ENCODE results near the gene WWOX.

The WWOX gene

DNA sequence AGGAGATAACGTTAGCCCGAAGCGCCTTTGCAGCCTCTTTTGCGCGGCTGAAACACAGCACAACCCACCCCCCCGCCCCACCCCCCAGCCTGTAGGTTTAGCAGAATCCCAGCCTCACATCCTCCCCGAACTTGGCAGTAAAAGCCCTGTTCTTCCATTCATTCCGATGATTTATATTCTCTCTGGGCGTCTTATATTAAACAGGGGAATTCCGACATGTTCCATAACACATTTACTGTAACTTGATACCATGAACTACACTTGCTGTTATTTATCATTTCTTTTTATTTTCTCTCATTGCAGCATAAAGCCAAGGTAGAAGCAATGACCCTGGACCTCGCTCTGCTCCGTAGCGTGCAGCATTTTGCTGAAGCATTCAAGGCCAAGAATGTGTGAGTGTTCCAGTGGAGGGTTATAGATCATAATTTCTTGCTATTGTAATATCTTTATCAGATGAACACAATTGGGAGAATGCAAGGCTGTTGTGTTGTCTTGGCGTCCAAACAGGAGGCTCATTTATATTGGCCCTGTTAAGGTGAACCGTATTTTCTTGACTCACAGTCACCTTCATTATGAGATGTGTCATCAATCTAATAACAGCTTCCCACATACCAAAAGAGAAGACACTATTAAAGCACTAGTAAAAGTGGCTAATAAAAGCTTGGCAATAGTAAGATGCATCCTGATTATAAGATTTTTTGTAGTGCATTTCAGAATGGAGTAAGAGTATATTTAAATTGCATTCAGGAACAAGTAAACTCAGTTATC, 287.3 kb downstream of the WWOX start:
- Mint-ChIP-seq H3K36me3 (peaks cover 46% of the 10 kb centered on the region), H3K27me3 (no peaks in the 10 kb centered on the region), H3K9me3 (ENCODE audit: low read depth) (peaks cover 7% of the 10 kb centered on the region), H3K27ac (no peak overlapping the region), H3K4me1 (ENCODE audit: low read depth) (no peaks in the 10 kb centered on the region), H3K4me3 (no peak overlapping the region)

GRCh38 chr16:78389009-78389498, 289.6 kb downstream of the WWOX start:
- no peaks in the 10 kb centered on the region for H3K4me1 Mint-ChIP-seq (ENCODE audit: low read depth)
- no peaks in the 10 kb centered on the region for H3K27me3 Mint-ChIP-seq
- no peak overlapping the region for H3K4me3 Mint-ChIP-seq
- H3K27ac Mint-ChIP-seq = no peak overlapping the region
- peaks cover 3% of the 10 kb centered on the region for H3K9me3 Mint-ChIP-seq (ENCODE audit: low read depth)
- peaks cover 42% of the 10 kb centered on the region for H3K36me3 Mint-ChIP-seq

DNA sequence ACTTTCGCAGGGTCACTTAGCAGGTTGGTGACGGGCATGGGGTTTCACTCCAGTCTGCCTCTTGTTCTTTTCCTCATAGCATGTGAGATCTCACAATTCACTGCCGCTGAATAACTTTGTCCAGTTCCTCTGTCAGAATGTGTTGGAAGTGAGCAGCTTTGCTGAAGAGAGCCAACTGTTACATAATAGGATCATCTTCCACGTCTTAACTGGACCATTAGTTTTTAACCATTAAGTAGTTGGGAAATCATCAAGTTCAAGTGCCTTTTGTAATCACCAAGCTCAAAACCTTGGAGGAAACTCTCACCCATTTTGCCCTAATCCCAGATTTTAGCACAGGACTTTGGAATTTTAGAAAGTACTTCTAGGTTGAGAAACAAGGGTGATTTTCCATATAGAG, 290.6 kb downstream of the WWOX start:
- Mint-ChIP-seq H3K27me3 (no peaks in the 10 kb centered on the region), H3K4me3 (no peak overlapping the region), H3K36me3 (peaks cover 42% of the 10 kb centered on the region), H3K27ac (no peak overlapping the region), H3K4me1 (ENCODE audit: low read depth) (no peaks in the 10 kb centered on the region), H3K9me3 (ENCODE audit: low read depth) (peaks cover 3% of the 10 kb centered on the region)

- H3K4me3 Mint-ChIP-seq = no peak overlapping the region
- peaks cover 3% of the 10 kb centered on the region for H3K9me3 Mint-ChIP-seq (ENCODE audit: low read depth)
- H3K36me3 Mint-ChIP-seq = peaks cover 42% of the 10 kb centered on the region
- no peaks in the 10 kb centered on the region for H3K27me3 Mint-ChIP-seq
- H3K27ac Mint-ChIP-seq = no peak overlapping the region
- H3K4me1 Mint-ChIP-seq (ENCODE audit: low read depth) = no peaks in the 10 kb centered on the region
Measured at GRCh38 chr16:78390508-78391324, 291.3 kb downstream of the WWOX start.

- no peak overlapping the region for H3K27ac Mint-ChIP-seq
- H3K4me3 Mint-ChIP-seq = no peak overlapping the region
- no peaks in the 10 kb centered on the region for H3K4me1 Mint-ChIP-seq (ENCODE audit: low read depth)
- peaks cover 30% of the 10 kb centered on the region for H3K36me3 Mint-ChIP-seq
- H3K27me3 Mint-ChIP-seq = no peaks in the 10 kb centered on the region
- H3K9me3 Mint-ChIP-seq (ENCODE audit: low read depth) = peaks cover 3% of the 10 kb centered on the region
Measured at GRCh38 chr16:78392585-78393195, 293.2 kb downstream of the WWOX start.

DNA sequence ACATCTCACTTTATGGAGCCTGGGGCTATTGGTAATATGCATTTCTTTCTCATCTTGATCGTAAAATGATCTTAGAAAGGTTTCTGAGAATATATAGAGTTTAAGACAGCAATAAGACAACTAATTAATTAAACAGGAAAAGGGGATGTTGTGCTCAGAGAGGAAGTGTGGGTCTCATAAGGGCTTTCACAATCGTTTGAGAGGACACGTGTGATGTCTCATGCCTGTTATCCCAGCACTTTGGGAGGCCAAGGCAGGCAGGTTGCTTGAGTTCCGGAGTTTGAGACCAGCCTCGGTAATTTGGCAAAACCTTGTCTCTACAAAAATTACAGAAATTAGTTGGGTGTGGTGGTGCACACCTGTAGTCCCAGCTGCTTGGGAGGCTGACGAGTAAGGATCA, 295.6 kb downstream of the WWOX start:
- H3K27me3 Mint-ChIP-seq = no peaks in the 10 kb centered on the region
- no peak overlapping the region for H3K27ac Mint-ChIP-seq
- H3K9me3 Mint-ChIP-seq (ENCODE audit: low read depth) = peaks cover 3% of the 10 kb centered on the region
- H3K4me1 Mint-ChIP-seq (ENCODE audit: low read depth) = no peaks in the 10 kb centered on the region
- H3K4me3 Mint-ChIP-seq = no peak overlapping the region
- peaks cover 24% of the 10 kb centered on the region for H3K36me3 Mint-ChIP-seq

DNA sequence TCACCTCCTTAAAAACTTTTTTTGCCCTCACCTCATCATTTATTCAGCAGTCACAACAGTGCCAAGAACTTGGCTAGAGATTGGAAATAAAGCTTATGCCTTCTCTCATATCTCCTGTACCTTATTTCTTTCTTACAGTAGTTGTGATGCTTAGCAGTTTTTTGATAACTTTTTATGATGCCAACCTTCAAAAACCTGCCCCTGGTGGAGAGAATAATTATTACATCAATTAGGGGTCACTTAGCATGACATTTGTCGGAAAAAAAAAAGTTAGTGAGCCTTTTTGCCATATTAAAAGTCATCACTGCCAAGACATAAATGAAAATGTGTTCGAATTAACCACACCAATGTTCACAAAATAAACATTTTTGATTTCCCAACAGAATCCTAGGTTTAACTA, 296.6 kb downstream of the WWOX start:
- H3K27ac Mint-ChIP-seq = no peak overlapping the region
- H3K36me3 Mint-ChIP-seq = peaks cover 17% of the 10 kb centered on the region

GRCh38 chr16:78396673-78397072, 297.2 kb downstream of the WWOX start:
- H3K9me3 Mint-ChIP-seq (ENCODE audit: low read depth) = peaks cover 3% of the 10 kb centered on the region
- H3K4me1 Mint-ChIP-seq (ENCODE audit: low read depth) = no peaks in the 10 kb centered on the region
- H3K27ac Mint-ChIP-seq = no peak overlapping the region
- H3K4me3 Mint-ChIP-seq = no peak overlapping the region
- H3K36me3 Mint-ChIP-seq = peaks cover 12% of the 10 kb centered on the region
- H3K27me3 Mint-ChIP-seq = no peaks in the 10 kb centered on the region

More for the DNA sequence above, 296.6 kb downstream of the WWOX start:
- no peak overlapping the region for H3K4me3 Mint-ChIP-seq
- H3K27me3 Mint-ChIP-seq = no peaks in the 10 kb centered on the region
- no peaks in the 10 kb centered on the region for H3K4me1 Mint-ChIP-seq (ENCODE audit: low read depth)
- H3K9me3 Mint-ChIP-seq (ENCODE audit: low read depth) = peaks cover 3% of the 10 kb centered on the region

DNA sequence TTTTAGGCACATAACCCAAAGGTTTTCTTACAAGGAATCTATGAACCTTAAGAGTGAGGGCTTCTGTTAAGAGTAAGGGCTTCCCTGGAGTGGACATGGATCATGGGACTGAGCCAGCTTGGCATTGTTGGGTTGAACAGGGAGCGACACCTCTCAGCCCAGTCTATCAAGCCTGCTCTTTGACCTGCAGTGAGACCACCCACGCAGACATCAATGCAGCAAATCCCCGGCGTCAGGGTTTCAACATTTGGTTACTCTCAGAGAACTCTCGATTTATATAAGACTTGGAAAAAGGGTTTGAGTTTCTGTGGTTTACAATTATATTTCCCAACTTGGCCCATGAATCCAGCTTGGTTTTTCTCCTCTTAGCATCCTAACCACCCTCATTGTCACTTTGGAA, 299.9 kb downstream of the WWOX start:
- H3K27ac Mint-ChIP-seq = no peak overlapping the region
- H3K4me1 Mint-ChIP-seq (ENCODE audit: low read depth) = no peaks in the 10 kb centered on the region
- H3K4me3 Mint-ChIP-seq = no peak overlapping the region
- H3K9me3 Mint-ChIP-seq (ENCODE audit: low read depth) = no peaks in the 10 kb centered on the region
- no peaks in the 10 kb centered on the region for H3K27me3 Mint-ChIP-seq
- H3K36me3 Mint-ChIP-seq = peaks cover 2% of the 10 kb centered on the region

GRCh38 chr16:78402833-78403232, 303.4 kb downstream of the WWOX start:
- H3K4me3 Mint-ChIP-seq = no peak overlapping the region
- H3K36me3 Mint-ChIP-seq = peaks cover 8% of the 10 kb centered on the region
- H3K9me3 Mint-ChIP-seq (ENCODE audit: low read depth) = peaks cover 3% of the 10 kb centered on the region
- H3K4me1 Mint-ChIP-seq (ENCODE audit: low read depth) = no peaks in the 10 kb centered on the region
- H3K27ac Mint-ChIP-seq = no peak overlapping the region
- no peaks in the 10 kb centered on the region for H3K27me3 Mint-ChIP-seq

DNA sequence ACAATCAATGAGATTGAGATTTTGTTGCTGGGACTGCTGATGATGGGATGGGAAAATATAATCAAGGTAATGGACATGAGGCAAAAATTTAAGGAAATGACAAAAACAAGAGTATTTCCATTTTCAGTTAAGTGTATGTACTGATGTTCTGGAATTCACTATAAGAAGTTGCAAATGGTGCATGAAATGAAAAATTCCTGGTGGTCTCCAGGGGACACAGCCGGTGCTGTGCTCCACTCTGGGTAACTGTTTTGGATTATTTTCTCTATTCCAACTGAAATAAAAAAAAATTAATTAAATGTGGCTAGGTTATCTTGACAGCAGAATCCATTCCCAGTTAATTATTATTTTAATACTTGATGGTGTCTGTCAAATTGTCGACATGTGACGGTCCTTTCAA, 305.6 kb downstream of the WWOX start:
- H3K9me3 Mint-ChIP-seq (ENCODE audit: low read depth) = peaks cover 10% of the 10 kb centered on the region
- no peak overlapping the region for H3K27ac Mint-ChIP-seq
- H3K36me3 Mint-ChIP-seq = peaks cover 20% of the 10 kb centered on the region
- H3K27me3 Mint-ChIP-seq = no peaks in the 10 kb centered on the region
- H3K4me1 Mint-ChIP-seq (ENCODE audit: low read depth) = no peaks in the 10 kb centered on the region
- no peak overlapping the region for H3K4me3 Mint-ChIP-seq

DNA sequence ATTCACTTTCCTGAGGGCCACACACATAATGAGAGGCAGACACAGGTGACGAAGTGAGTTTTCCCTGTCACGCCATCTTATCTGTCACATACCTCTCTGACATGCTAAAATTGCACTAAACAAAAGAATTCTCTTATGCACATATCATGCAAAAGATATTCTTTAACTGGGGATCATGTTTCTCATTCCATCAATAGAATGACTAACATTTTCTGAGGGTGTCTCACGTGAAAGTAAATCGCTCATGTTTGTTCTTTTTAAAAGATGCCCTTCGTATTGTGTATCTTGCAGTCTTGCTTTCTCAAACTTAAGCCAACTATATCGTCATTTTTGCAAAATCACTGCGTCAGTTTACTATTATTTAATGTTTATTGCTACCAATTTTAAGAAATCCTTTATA, 306.4 kb downstream of the WWOX start:
- H3K4me3 Mint-ChIP-seq = no peak overlapping the region
- no peak overlapping the region for H3K27ac Mint-ChIP-seq
- no peaks in the 10 kb centered on the region for H3K27me3 Mint-ChIP-seq

DNA sequence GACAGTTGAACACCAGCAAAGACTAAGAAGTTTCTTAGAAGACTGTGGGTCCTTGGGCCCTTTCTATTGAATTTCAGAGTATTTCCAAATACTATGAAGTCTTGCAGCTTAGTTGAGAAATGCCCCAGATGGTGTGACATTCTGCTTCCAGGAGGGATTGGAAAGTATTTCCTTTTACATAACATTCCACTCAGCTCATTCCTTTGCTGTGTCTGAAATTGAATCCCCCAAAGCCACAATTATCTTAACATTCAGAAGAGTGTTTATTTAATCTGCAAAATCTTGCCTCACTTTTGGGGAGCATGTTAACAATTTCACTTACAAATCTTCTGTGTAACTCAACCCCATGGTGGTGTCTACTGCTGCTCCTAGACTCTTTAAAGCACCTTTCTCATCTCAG, 307.7 kb downstream of the WWOX start:
- Mint-ChIP-seq H3K9me3 (ENCODE audit: low read depth) (peaks cover 17% of the 10 kb centered on the region), H3K4me3 (no peak overlapping the region), H3K27me3 (no peaks in the 10 kb centered on the region), H3K4me1 (ENCODE audit: low read depth) (no peaks in the 10 kb centered on the region), H3K36me3 (peaks cover 23% of the 10 kb centered on the region), H3K27ac (no peak overlapping the region)

More for the DNA sequence above, 306.4 kb downstream of the WWOX start:
- peaks cover 10% of the 10 kb centered on the region for H3K9me3 Mint-ChIP-seq (ENCODE audit: low read depth)
- H3K36me3 Mint-ChIP-seq = peaks cover 20% of the 10 kb centered on the region
- H3K4me1 Mint-ChIP-seq (ENCODE audit: low read depth) = no peaks in the 10 kb centered on the region

DNA sequence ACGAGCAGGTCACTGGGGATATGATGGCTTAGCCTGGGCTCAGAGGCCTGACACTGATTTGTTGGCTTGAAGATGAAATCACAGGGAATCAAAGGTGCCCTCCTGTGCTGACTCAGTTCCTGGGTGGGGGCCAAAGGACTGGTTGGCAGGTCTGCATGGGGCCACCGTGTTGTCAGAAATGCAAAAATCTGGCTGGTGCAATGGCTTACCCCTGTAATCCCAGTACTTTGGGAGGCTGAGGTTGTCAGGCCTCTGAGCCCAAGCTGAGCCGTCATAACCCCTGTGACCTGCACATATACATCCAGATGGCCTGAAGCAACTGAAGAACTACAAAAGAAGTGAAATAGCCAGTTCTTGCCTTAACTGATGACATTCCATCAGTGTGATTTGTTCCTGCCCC, 314.2 kb downstream of the WWOX start:
- Mint-ChIP-seq H3K27ac (no peak overlapping the region), H3K9me3 (ENCODE audit: low read depth) (peaks cover 31% of the 10 kb centered on the region), H3K27me3 (no peaks in the 10 kb centered on the region), H3K36me3 (peaks cover 24% of the 10 kb centered on the region), H3K4me1 (ENCODE audit: low read depth) (no peaks in the 10 kb centered on the region), H3K4me3 (no peak overlapping the region)

GRCh38 chr16:78415013-78415412, 315.6 kb downstream of the WWOX start:
- Mint-ChIP-seq H3K27me3 (no peaks in the 10 kb centered on the region), H3K9me3 (ENCODE audit: low read depth) (peaks cover 24% of the 10 kb centered on the region), H3K4me3 (no peak overlapping the region), H3K27ac (no peak overlapping the region), H3K4me1 (ENCODE audit: low read depth) (no peaks in the 10 kb centered on the region), H3K36me3 (peaks cover 18% of the 10 kb centered on the region)

All from activated naive CD8-positive, alpha-beta T cell (primary cell).